Right renal cortex interstitium (tissue), 3 donors: ENCODE data around the gene NCAPD2. TPM values are rescaled to one million over a fixed set of nuclear protein-coding genes. Genes with fewer than 3 reads are reported as not detected.

Experiments used
- DNase-seq, 3 donors: peaks; one replicate each; pipeline ENCODE4 v3.0.0-alpha.2; 2013; ENCODE audit warnings: low read depth in 3 of 3, low spot score in 2 of 3
- polyA plus RNA-seq, 3 donors: library from polyadenylated mRNA; unstranded; fragments of 120-200 nt; gene quantifications; one replicate each; pipeline ENCODE4 v1.2.1, GENCODE V29; 2013; ENCODE audit not compliant: insufficient read length in 3 of 3

NCAPD2 gene
- polyA plus RNA-seq, 3 donors: 53.5 to 57.1 (median 56.0) TPM

DNA sequence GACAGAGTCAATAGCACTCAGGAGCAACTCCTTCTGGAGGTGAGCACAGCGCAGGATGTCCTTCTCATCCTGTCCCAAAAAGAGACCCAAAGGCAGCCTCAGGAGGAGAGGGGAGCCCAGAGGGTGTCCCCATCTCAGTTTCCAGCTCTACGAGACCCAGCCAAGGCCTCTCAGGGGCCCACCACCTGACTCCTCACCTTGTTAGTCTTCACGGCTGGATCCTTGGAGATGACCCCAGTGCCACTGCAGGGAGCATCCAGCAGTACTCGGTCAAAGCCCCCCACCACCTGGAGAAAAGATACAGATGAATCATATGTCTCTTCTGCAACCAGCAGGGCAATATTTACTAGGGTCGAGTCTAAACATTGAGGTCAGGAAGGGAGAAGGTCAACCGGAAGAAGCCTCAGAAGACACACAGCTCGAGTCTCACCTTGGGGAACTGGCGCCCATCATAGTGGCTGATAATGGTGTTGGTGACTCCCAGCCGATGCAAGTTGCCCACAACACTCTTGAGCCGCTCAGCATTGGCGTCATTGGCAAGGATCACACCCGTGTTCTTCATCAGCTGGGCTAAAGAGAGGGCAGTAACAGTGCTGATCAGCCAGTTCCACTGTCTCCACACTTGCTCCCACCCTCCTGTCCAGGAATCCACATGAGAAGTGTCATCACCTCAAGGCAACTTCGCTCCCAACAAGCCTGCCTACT, 66.8 kb downstream of the NCAPD2 start:
- no peak for DNase-seq

DNA sequence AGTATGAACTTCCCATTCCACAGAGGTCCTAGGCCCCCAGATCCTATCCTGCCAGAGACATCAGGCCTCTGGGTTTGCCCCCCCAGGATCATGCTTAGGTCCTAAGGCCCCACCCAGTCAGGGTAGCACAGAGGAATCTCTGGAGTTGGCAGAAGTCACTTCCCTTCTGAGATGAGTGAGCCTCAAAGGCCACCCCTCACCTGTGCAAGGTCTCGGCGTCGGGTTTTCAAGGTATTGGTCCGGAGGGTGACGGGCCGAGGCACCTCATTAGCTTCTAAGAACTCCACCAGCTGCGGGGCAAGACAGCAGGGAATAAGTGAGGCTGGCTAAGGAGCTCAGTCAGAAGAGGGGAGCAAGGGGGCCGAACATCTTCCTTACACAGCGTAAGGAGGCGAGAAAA, 69.0 kb downstream of the NCAPD2 start:
- DNase-seq: no peak

DNA sequence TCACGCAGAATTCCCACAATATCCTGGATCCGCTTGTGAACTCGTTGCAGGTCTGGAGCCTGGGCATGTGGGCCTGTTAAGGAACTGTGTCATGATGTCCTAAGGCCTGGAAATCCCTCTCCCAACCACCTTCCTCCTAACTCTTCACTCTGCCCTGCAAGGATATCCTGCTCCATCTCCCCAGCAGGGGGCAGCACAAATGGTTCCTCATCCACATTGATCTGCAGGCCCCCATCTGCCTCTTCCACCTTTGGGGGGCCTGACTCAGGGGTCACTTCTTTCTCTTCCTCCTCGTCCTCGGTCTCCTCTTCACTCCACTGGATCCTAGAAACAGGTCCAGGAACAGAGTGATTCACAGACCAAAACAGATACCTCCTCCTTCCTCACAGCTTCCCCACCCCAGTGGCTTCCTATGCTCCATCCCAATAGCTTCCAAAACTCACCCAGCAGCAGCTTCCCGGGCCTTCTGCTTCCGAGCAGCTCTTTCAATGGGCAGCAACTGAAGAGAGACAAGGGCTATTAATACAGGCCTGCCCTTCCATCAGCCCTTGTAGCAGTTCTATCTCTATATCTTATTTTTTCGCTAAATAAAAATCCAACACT, 69.6 kb downstream of the NCAPD2 start:
- DNase-seq: no peak

DNA sequence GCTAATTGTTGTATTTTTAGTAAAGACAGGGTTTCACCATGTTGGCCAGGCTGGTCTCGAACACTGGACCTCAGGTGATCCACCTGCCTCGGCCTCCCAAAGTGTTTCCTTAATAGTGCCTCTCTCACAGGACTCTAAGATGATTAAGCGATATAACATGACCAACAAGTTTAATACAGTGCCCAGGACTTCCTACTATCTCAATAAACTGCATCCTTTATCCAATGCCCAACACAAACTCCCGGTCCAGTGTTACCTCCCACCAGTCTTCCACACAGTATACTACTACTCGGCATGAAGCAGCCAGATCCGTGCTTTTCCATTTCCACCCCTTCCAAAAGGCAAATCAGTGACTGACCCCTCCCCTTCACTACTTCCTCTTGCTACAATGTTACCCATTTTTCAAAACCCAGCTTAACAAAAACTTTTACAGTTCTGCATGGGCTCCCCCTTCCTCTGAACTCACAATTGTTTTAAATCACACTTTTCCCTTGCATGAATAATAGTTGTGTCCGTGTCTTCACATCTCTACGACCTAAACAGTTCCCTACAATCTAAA, 73.3 kb downstream of the NCAPD2 start:
- DNase-seq: no peak

DNA sequence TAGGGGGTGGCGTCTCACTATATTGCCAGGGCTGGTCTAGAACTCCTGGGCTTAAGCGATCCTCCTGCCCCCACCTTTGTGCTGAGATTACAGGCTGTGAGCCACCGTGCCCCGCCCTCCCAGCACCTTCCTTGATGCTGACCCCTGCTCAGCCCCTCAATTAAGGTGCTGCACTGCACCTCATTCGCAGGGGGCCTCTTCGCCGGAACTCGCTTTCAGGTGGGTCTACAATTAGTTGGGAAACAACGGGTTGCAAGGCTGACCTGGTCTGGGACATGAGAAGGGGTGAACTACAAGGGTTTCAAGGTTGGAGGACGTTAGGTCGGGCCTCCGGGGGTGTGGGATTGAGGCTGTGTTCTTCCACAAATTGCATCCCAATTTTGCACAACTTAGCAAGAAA, 75.4 kb downstream of the NCAPD2 start:
- no peak for DNase-seq

DNA sequence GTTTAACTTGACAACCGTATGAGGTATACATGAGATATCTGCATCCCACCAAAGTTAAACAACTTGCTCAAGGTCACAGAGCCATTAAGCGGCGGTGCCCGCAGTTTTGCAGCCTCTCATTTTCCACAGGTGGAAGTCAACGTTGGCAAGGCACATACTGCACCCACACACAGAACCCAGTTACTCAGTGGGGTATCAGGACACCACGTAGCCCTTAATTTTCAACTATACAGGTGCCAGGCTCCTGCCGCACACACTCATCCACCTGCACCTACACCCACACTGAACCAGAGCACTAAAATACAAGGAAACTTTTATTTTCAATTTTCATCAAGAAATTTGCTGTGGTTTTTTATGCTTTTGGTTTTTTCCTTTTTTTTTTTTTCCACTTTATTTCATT, 75.9 kb downstream of the NCAPD2 start:
- no peak for DNase-seq

DNA sequence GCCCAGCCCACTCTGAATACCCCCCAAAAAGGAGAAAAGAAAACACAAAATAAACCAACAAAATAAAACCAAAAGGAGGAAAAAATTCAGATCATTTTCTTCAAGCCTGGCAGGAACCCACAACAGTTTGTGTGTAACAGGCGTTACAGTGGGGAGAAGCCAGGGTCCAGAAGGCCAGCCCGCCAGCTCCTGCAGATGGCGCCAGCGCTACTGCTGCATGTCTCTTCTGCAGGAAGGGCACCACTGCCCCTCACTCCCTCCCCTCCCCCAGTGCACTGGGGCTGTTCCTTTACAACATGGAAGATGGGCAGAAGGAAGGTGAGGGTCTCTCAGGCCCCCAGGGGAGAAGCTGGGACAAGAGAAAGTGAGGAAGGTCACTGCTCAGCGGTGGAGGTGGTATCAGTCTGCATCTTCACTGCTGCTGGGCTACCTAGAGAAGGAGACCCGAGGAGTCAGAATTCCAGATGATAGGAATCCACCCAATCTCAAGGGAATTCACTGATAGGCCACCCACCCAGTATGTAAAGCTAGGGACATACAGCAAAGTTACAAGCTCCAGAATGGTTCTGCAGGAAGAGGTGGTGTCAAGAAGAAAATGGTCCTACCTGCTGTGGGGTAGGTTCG, 76.5 kb downstream of the NCAPD2 start:
- DNase-seq: no peak

DNA sequence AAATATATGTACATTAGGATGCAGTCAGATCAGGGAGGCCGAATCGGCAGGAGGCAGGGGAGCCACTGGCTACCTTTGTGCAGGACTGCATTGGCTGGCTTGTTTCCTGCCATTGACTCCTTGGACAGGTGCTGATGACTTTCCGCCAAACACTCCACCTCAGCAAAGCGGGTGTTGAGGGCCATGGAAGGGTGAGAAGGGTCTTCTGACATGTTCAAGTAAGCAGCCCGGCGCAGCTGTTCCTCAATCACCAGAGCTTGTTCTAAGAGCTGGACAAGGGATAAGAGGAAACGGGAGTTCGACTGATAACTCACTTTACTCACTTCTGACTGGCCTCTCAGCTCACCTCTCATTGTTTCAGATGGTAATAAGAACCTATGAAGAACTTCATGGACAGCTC, 79.1 kb downstream of the NCAPD2 start:
- DNase-seq: no peak

DNA sequence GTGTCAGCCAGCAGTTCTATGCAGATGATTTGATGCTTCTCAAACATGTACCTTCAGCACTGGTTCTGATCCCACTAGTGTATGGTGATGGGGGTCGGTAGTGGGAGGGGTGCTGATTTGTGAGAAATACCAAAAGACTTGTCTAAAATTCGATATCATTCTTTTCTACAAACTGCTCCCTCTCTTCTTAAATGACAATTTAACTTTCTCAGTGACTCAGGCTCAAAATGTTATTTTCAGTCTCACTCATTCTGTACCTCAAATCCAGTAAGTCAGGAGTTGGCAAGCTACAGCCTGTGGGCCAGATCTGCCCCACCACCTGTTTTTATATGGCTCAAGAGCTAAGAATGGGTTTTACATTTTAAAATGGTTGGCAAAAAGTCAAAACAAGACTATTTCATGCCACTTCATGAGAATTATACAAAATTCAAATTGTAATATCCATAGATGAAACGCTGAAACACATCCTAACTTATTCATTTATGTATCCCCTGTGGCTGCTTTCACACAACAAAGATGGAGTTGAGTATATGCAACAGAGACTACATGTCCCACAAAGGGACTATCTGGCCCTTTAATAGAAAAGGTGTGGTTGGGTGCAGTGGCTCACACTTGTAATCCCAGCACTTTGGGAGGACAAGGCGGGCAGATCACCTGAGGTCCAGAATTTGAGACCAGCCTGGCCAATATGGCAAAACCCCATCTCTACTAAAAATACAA, 80.8 kb downstream of the NCAPD2 start:
- DNase-seq: no peak

DNA sequence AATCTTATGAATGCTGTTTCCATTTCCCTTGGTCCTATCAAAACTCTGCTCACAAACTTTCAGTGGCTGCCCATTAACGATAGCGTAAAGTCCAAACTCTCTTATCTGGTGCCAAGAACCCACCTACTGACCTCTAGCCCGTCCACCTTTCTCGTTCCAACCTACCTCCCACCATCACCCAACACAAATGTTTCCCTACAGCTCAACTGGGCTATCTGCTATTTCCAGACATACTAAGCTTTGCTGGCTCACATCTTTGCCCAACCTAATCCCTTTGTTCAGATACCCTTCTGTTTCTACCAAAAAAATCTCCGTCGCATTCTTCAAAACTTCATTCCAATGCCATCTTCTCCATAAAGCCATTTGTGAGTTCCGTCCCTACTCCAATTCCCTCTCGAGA, 81.7 kb downstream of the NCAPD2 start:
- no peak for DNase-seq

Other genes with a start within 250 kb of the NCAPD2 start
- gene PLEKHG6, start 183.4 kb upstream of the NCAPD2 start, polyA plus RNA-seq: 1 to 10 TPM; 3.1 to 3.8 (median 3.1) TPM
- gene TNFRSF1A, start 152.0 kb upstream of the NCAPD2 start, polyA plus RNA-seq: 100 to 1,000 TPM in 2 of 3 donors, 10 to 100 TPM in 1; 86.6 to 103 (median 101) TPM
- gene SCNN1A, start 118.5 kb upstream of the NCAPD2 start, polyA plus RNA-seq: 10 to 100 TPM; 68.1 to 74.0 (median 70.4) TPM
- 10 to 100 TPM; 54.1 to 59.7 (median 57.7) TPM for gene LTBR, start 109.9 kb upstream of the NCAPD2 start, polyA plus RNA-seq
- under 1 TPM; 0.31 to 0.98 (median 0.85) TPM for gene CD27, start 49.1 kb upstream of the NCAPD2 start, polyA plus RNA-seq
- gene TAPBPL, start 42.1 kb upstream of the NCAPD2 start, polyA plus RNA-seq: 10 to 100 TPM; 13.5 to 23.0 (median 20.5) TPM
- 10 to 100 TPM in 1 of 3 donors, 1 to 10 TPM in 2; 5.8 to 12.7 (median 9.0) TPM for gene VAMP1, start 23.4 kb upstream of the NCAPD2 start, polyA plus RNA-seq
- 100 to 1,000 TPM; 191 to 204 (median 196) TPM for gene MRPL51, start 840 bp upstream of the NCAPD2 start, polyA plus RNA-seq
- 1,000 to 10,000 TPM; 1,949 to 2,148 (median 2,005) TPM for gene GAPDH, start 40.4 kb downstream of the NCAPD2 start, polyA plus RNA-seq
- 10 to 100 TPM; 10.2 to 12.2 (median 11.9) TPM for gene IFFO1, start 61.9 kb downstream of the NCAPD2 start, polyA plus RNA-seq
- 10 to 100 TPM; 22.2 to 24.5 (median 24.4) TPM for gene NOP2, start 74.2 kb downstream of the NCAPD2 start, polyA plus RNA-seq
- gene CHD4, start 113.3 kb downstream of the NCAPD2 start, polyA plus RNA-seq: 100 to 1,000 TPM; 277 to 287 (median 283) TPM
- 1 to 10 TPM in 2 of 3 donors, under 1 TPM in 1; 0.75 to 1.3 (median 1.2) TPM for gene LPAR5, start 141.9 kb downstream of the NCAPD2 start, polyA plus RNA-seq
- 1 to 10 TPM; 3.5 to 4.7 (median 4.6) TPM for gene ACRBP, start 153.3 kb downstream of the NCAPD2 start, polyA plus RNA-seq
- 100 to 1,000 TPM; 125 to 134 (median 128) TPM for gene ING4, start 169.0 kb downstream of the NCAPD2 start, polyA plus RNA-seq
- gene ZNF384, start 195.3 kb downstream of the NCAPD2 start, polyA plus RNA-seq: 10 to 100 TPM; 73.2 to 86.0 (median 76.1) TPM
- gene PIANP, start 206.7 kb downstream of the NCAPD2 start, polyA plus RNA-seq: 1 to 10 TPM; 8.1 to 9.0 (median 8.9) TPM
- 10 to 100 TPM; 58.7 to 69.4 (median 63.4) TPM for gene COPS7A, start 229.9 kb downstream of the NCAPD2 start, polyA plus RNA-seq